H1 (cell line): ENCODE results near the gene ABHD12B. TPM values are rescaled to one million over a fixed set of nuclear protein-coding genes. Genes with fewer than 3 reads are reported as not detected.

ENCODE experiments used
- CBX8 ChIP-seq: fragments of 300-800, 300-1000 bp; sonication (generic); IDR thresholded peaks from 2 replicates; pipeline ENCODE4 v1.7.1; 2016; ENCODE audit warnings: low read depth, low read length, borderline replicate concordance
- CTBP2 ChIP-seq: IDR thresholded peaks from 2 replicates; pipeline ENCODE4 v1.7.0; 2011; ENCODE audit warnings: borderline replicate concordance, mild to moderate bottlenecking, moderate library complexity, mixed read lengths, low read length; ENCODE audit not compliant: insufficient read depth, insufficient read length
- EGR1 ChIP-seq: IDR thresholded peaks from 2 replicates; pipeline ENCODE4 v1.6.1; 2011; ENCODE audit warnings: low read depth, low read length, borderline replicate concordance
- EP300 ChIP-seq, 2 experiments: IDR thresholded peaks; 1 replicate in 1 of 2; 2 replicates in 1 of 2; pipeline ENCODE4 v1.6.1; 2011 to 2012; ENCODE audit warnings: low read depth in 2 of 2, low read length in 2 of 2, mild to moderate bottlenecking in 2 of 2, borderline replicate concordance in 1 of 2, inconsistent platforms in 1 of 2, moderate library complexity in 1 of 2
- GTF2F1 ChIP-seq: IDR thresholded peaks from 2 replicates; pipeline ENCODE4 v1.6.1; 2012; ENCODE audit warnings: low read depth, low read length, improper control_type of control experiment, borderline replicate concordance
- HDAC2 ChIP-seq, 2 experiments: fragments of 300-600 bp in 1 of 2; sonication (generic) in 1 of 2; IDR thresholded peaks; 2 replicates each; pipeline ENCODE4 v1.6.1; 2011 to 2012; ENCODE audit warnings: low read depth in 2 of 2, low read length in 2 of 2, mild to moderate bottlenecking in 2 of 2, moderate library complexity in 2 of 2, borderline replicate concordance in 1 of 2, inconsistent platforms in 1 of 2
- KDM5A ChIP-seq: fragments of 200-600 bp; IDR thresholded peaks from 2 replicates; pipeline ENCODE4 v1.7.1; 2012; ENCODE audit warnings: mild to moderate bottlenecking, low read length, inconsistent platforms, mixed read lengths
- MAFK ChIP-seq: IDR thresholded peaks from 2 replicates; pipeline ENCODE4 v1.6.1; 2012; ENCODE audit warnings: low read depth, mild to moderate bottlenecking, improper control_type of control experiment, low read length
- POLR2A ChIP-seq, 2 experiments: IDR thresholded peaks; 1 replicate in 1 of 2; 2 replicates in 1 of 2; pipeline ENCODE4 v1.6.1; 2011; ENCODE audit warnings: low read depth in 2 of 2, low read length in 2 of 2, mild to moderate bottlenecking in 2 of 2; ENCODE audit errors: control extremely low read depth in 1 of 2
- POLR2AphosphoS5 ChIP-seq: IDR thresholded peaks from 2 replicates; pipeline ENCODE4 v1.6.1; 2011; ENCODE audit warnings: low read depth, low read length
- RBBP5 ChIP-seq: IDR thresholded peaks from 2 replicates; pipeline ENCODE4 v1.7.1; 2012; ENCODE audit warnings: low read depth, mild to moderate bottlenecking, inconsistent platforms, low read length, moderate library complexity, borderline replicate concordance
- RXRA ChIP-seq: IDR thresholded peaks from 2 replicates; pipeline ENCODE4 v1.6.1; 2011; ENCODE audit warnings: low read depth, mild to moderate bottlenecking, low read length, moderate library complexity; ENCODE audit not compliant: insufficient read depth
- SIRT6 ChIP-seq: IDR thresholded peaks from one replicate; pipeline ENCODE4 v1.7.1; 2012; ENCODE audit warnings: low read length, inconsistent platforms
- SP2 ChIP-seq: IDR thresholded peaks from 2 replicates; pipeline ENCODE4 v1.6.1; 2012; ENCODE audit warnings: mild to moderate bottlenecking, low read length, inconsistent platforms
- TAF1 ChIP-seq: IDR thresholded peaks from 2 replicates; pipeline ENCODE4 v1.6.1; 2011; ENCODE audit warnings: mild to moderate bottlenecking, low read depth, low read length
- TAF7 ChIP-seq: optimal IDR thresholded peaks from 2 replicates; pipeline ENCODE3; 2011; ENCODE audit warnings: low read depth, mild to moderate bottlenecking, inconsistent platforms, low read length, moderate library complexity, borderline replicate concordance
- USF2 ChIP-seq: IDR thresholded peaks from 2 replicates; pipeline ENCODE4 v1.6.1; 2011; ENCODE audit warnings: low read length, improper control_type of control experiment
- YY1 ChIP-seq: IDR thresholded peaks from 2 replicates; pipeline ENCODE4 v1.6.1; 2011; ENCODE audit warnings: low read depth, mild to moderate bottlenecking, low read length
- polyA plus RNA-seq, 7 experiments: library from polyadenylated mRNA; depleted of rRNA in 3 of 7; stranded (reverse) in 5 of 7; unstranded in 2 of 7; fragments of >200 nt in 5 of 7; fragments of 200-250 nt in 2 of 7; gene quantifications; 1 replicate in 5 of 7; 2 replicates in 1 of 7; 4 replicates in 1 of 7; pipeline versions ENCODE4 v1.2.1 to v1.2.3, GENCODE V29; 2011 to 2013; ENCODE audit warnings: missing spikeins in 2 of 7, mixed read lengths in 2 of 7
- total RNA-seq: library from RNA; stranded (reverse); fragmentation: NEBNext Ultra II Directional; extraction: Animal tissue kit (Norgen Biotek cat#: 25700); gene quantifications from 2 replicates; pipeline ENCODE4 v1.2.1, GENCODE V29; 2021
- TF ChIP-seq, protein P1 (sequence below): IDR thresholded peaks from 2 replicates; pipeline ENCODE4 v1.6.1; 2011; ENCODE audit warnings: low read depth, mild to moderate bottlenecking, low read length; ENCODE audit not compliant: insufficient read depth
- TF ChIP-seq, protein P2 (sequence below), 3 experiments: IDR thresholded peaks; 1 replicate in 2 of 3; 2 replicates in 1 of 3; pipeline versions ENCODE4 v1.5.1 to v1.6.1; 2011; ENCODE audit warnings: low read length in 3 of 3, mild to moderate bottlenecking in 3 of 3, inconsistent platforms in 2 of 3, low read depth in 1 of 3, moderate library complexity in 1 of 3; ENCODE audit not compliant: insufficient read depth in 1 of 3; ENCODE audit errors: control extremely low read depth in 1 of 3

Gene ABHD12B
- total and polyA plus RNA-seq, 2 of the 8 experiments (the other 6 are each of a cell fraction or from before 2014, with no cell fraction given) = 4.0 to 102 TPM

DNA sequence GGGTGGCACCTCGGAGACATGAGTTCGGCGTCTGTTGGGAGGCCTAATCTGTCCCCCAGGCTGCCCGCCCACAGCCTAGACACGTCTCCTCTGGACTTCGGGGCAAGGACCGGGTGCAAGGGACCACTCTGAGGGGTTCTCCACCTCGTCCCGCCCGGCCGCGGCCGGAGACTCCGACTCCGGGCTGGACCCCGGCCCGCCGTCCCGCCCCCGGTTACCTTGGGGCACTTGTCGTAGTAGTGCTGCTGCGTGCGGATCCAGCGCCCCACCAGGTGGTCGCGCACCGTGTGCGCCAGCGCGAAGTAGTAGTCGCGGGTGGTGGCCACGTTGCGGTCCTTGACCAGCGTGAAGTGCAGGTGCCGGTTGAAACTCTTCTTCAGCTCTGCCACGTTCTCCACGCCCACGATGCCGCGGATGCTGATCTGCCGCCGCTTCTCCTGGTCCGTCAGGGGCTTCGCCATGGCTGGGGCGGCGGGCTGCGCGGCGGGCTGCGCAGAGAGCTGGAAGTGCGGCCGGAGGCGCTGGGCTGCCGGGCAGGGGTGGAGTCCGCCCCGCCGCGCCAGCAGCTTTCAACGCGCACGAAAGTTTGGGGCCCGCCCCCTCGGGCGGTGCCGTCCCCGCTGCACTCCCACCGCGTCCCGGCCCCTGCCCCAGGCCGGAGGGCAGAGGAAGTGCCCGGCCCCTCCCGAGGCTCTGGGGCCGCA, 72.2 kb downstream of the ABHD12B start, which contains the start of gene PYGL (continued):
- TF ChIP-seq CTBP2 (no peak), MAFK (no peak), SP2 (no peak), EP300 (IDR thresholded peaks at IDR 0.05; ENCODE audit: borderline replicate concordance in 1 of 2, low read depth in 2 of 2, low read length in 2 of 2) (no peak), KDM5A (no peak), RBBP5 (no peak), RXRA (no peak), GTF2F1 (no peak), CBX8 (no peak), TAF1 (peak; percentile 67), TAF7 (peak; percentile 21), HDAC2 (IDR thresholded peaks at IDR 0.05; ENCODE audit: borderline replicate concordance in 1 of 2, low read depth in 2 of 2, low read length in 2 of 2) (0 out of 4 replicates have a peak, but pooled peaks of 1 of the 2 experiments have one; percentile 26), SIRT6 (no peak), USF2 (no peak), POLR2A (IDR thresholded peaks at IDR 0.05; ENCODE audit: control extremely low read depth in 1 of 2, low read depth in 2 of 2, low read length in 2 of 2) (no peak; a peak in 2 of 3 replicates), POLR2AphosphoS5 (no peak), EGR1 (no peak), YY1 (no peak)
- TF ChIP-seq, protein P1, sequence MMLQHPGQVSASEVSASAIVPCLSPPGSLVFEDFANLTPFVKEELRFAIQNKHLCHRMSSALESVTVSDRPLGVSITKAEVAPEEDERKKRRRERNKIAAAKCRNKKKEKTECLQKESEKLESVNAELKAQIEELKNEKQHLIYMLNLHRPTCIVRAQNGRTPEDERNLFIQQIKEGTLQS = no peak
- TF ChIP-seq, protein P2, sequence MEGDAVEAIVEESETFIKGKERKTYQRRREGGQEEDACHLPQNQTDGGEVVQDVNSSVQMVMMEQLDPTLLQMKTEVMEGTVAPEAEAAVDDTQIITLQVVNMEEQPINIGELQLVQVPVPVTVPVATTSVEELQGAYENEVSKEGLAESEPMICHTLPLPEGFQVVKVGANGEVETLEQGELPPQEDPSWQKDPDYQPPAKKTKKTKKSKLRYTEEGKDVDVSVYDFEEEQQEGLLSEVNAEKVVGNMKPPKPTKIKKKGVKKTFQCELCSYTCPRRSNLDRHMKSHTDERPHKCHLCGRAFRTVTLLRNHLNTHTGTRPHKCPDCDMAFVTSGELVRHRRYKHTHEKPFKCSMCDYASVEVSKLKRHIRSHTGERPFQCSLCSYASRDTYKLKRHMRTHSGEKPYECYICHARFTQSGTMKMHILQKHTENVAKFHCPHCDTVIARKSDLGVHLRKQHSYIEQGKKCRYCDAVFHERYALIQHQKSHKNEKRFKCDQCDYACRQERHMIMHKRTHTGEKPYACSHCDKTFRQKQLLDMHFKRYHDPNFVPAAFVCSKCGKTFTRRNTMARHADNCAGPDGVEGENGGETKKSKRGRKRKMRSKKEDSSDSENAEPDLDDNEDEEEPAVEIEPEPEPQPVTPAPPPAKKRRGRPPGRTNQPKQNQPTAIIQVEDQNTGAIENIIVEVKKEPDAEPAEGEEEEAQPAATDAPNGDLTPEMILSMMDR (IDR thresholded peaks at IDR 0.05; ENCODE audit: control extremely low read depth in 1 of 3, insufficient read depth in 1 of 3, low read depth in 1 of 3, low read length in 3 of 3) = 0 out of 4 replicates have a peak, but pooled peaks of 1 of the 3 experiments have one; percentile 3
